ENCODE measurements around the gene CTIF.

DNA sequence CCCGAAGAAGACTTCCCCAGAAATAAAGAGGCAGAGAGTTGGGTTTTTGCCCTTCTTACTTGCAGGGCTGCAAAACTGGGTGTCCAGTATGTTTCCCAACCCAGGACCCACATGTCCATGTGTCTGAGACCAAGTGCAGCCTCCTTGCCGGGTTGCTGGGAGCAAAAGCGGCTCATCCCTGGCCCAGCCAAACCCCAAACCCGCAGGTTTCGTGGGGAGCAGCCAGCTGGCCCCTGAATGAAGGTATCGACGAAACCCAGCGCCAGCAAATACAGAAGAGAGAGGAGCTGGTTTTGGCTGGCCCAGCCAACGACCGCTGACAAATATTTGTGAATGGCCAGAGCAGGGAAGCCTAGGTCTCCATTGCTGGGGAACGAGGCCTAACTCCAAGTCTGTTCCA lies 214.9 kb downstream of the CTIF start:
- no peak for TF ChIP-seq HNF4A (conservative IDR thresholded peaks at IDR 0.05)
- TF ChIP-seq, protein P1, sequence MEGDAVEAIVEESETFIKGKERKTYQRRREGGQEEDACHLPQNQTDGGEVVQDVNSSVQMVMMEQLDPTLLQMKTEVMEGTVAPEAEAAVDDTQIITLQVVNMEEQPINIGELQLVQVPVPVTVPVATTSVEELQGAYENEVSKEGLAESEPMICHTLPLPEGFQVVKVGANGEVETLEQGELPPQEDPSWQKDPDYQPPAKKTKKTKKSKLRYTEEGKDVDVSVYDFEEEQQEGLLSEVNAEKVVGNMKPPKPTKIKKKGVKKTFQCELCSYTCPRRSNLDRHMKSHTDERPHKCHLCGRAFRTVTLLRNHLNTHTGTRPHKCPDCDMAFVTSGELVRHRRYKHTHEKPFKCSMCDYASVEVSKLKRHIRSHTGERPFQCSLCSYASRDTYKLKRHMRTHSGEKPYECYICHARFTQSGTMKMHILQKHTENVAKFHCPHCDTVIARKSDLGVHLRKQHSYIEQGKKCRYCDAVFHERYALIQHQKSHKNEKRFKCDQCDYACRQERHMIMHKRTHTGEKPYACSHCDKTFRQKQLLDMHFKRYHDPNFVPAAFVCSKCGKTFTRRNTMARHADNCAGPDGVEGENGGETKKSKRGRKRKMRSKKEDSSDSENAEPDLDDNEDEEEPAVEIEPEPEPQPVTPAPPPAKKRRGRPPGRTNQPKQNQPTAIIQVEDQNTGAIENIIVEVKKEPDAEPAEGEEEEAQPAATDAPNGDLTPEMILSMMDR (IDR thresholded peaks at IDR 0.05; ENCODE audit: low read depth, low read length, missing input control): no peak

Measured in liver (tissue), 3 donors.